A549 (cell line): Measurements from ENCODE around the gene HECTD4. TPM values are rescaled to one million over a fixed set of nuclear protein-coding genes. Genes with fewer than 3 reads are reported as not detected.

Experiments used
- ATAC-seq, 2 experiments: fragments of 200-7000 bp in 1 of 2; fragments of >200 bp in 1 of 2; cut with Nextera tagmentation in 1 of 2; cut with Tn5 transposase in 1 of 2; 3 replicates each; pipeline versions ENCODE4 v1.8.0 to v1.9.1; 2018 to 2020; ENCODE audit warnings: mild to moderate bottlenecking in 1 of 2, moderate library complexity in 1 of 2
- CTCF ChIA-PET: fragments of 300-600 bp; sonication (Branson Sonifier 250); formaldehyde crosslinking; extraction: SDS; loops from one replicate; lab custom pipeline; 2021; ENCODE audit warnings: antibody characterized with exemption, inconsistent platforms; lab: Yijun Ruan, JAX
- POLR2A ChIA-PET: fragments of 350-600 bp; formaldehyde crosslinking; extraction: SDS; loops from one replicate; lab custom pipeline; 2021; ENCODE audit warnings: antibody characterized with exemption, inconsistent platforms; lab: Yijun Ruan, JAX
- DNase-seq, 2 experiments: peaks; one replicate each; pipeline versions ENCODE4 v3.0.0 to v3.0.0-alpha.2; 2011 to 2016; ENCODE audit warnings: low read depth in 1 of 2, low spot score in 1 of 2
- FAIRE-seq: peaks from 2 replicates; lab custom pipeline; 2011; peaks lifted over from hg19 to GRCh38; lab: Jason Lieb, UNC
- H3K27ac ChIP-seq, 2 experiments: fragments of >200 bp; sonication (Bioruptor Twin); formaldehyde crosslinking; 3 replicates each; pipeline ENCODE4 v1.5.1; 2016 to 2017
- H3K4me1 ChIP-seq: fragments of >200 bp; sonication (Bioruptor Twin); formaldehyde crosslinking; 3 replicates; pipeline ENCODE4 v1.6.1; 2016
- H3K4me2 ChIP-seq: fragments of >200 bp; sonication (Bioruptor Twin); formaldehyde crosslinking; 3 replicates; pipeline ENCODE4 v1.6.1; 2016
- H3K4me3 ChIP-seq: fragments of >200 bp; sonication (Bioruptor Twin); formaldehyde crosslinking; 3 replicates; pipeline ENCODE4 v1.5.1; 2016
- H3K9me3 ChIP-seq: fragments of >200 bp; sonication (Bioruptor Twin); formaldehyde crosslinking; 3 replicates; pipeline ENCODE4 v1.6.1; 2016
- CBX8 ChIP-seq: fragments of 200-600 bp; sonication (generic); IDR thresholded peaks from 2 replicates; pipeline ENCODE4 v1.6.1; 2016
- CHD2 ChIP-seq: fragments of 150-350 bp; IDR thresholded peaks from 2 replicates; pipeline ENCODE4 v1.6.1; 2014; ENCODE audit warnings: low read length; ENCODE audit not compliant: partially characterized antibody
- EHF ChIP-seq: fragments of 250-450 bp; sonication (Bioruptor Pico); IDR thresholded peaks from 2 replicates; pipeline ENCODE4 v1.5.0; 2020; ENCODE audit warnings: mild to moderate bottlenecking
- FOXS1 ChIP-seq: fragments of 250-450 bp; sonication (Bioruptor Pico); IDR thresholded peaks from 2 replicates; pipeline ENCODE4 v1.5.0; 2020; ENCODE audit warnings: mild to moderate bottlenecking, moderate library complexity
- HDAC2 ChIP-seq: fragments of 200-600 bp; sonication (generic); IDR thresholded peaks from 2 replicates; pipeline ENCODE4 v1.6.1; 2016
- HEYL ChIP-seq: fragments of 250-450 bp; sonication (Bioruptor Pico); IDR thresholded peaks from 2 replicates; pipeline ENCODE4 v1.8.0; 2021; ENCODE audit warnings: mild to moderate bottlenecking, moderate library complexity
- HOXA7 ChIP-seq: fragments of 250-450 bp; sonication (Bioruptor Pico); IDR thresholded peaks from 2 replicates; pipeline ENCODE4 v1.5.0; 2020; ENCODE audit warnings: mild to moderate bottlenecking, moderate library complexity
- HOXB5 ChIP-seq: fragments of 250-450 bp; sonication (Bioruptor Pico); IDR thresholded peaks from 2 replicates; pipeline ENCODE4 v1.5.0; 2020; ENCODE audit warnings: mild to moderate bottlenecking, moderate library complexity
- JUNB ChIP-seq: fragments of >200 bp; sonication (Bioruptor Twin); formaldehyde crosslinking; IDR thresholded peaks from 2 replicates; pipeline ENCODE4 v1.6.1; 2016
- MAFK ChIP-seq: fragments of 450-650 bp; IDR thresholded peaks from 2 replicates; pipeline ENCODE4 v1.6.1; 2014; ENCODE audit not compliant: partially characterized antibody
- MAZ ChIP-seq: fragments of 150-350 bp; IDR thresholded peaks from 2 replicates; pipeline ENCODE4 v1.6.1; 2014; ENCODE audit warnings: antibody characterized with exemption, low read depth, low read length, borderline replicate concordance
- NPAS2 ChIP-seq: fragments of 250-450 bp; sonication (Bioruptor Pico); IDR thresholded peaks from 2 replicates; pipeline ENCODE4 v1.8.0; 2022; ENCODE audit warnings: mild to moderate bottlenecking, moderate library complexity, borderline replicate concordance
- PHF8 ChIP-seq: fragments of 200-600 bp; sonication (generic); IDR thresholded peaks from 2 replicates; pipeline ENCODE4 v1.6.1; 2016; ENCODE audit warnings: low read depth, mild to moderate bottlenecking, antibody characterized with exemption, moderate library complexity, borderline replicate concordance
- RAD21 ChIP-seq, 2 experiments: fragments of >200 bp in 1 of 2; sonication (Bioruptor Twin) in 1 of 2; formaldehyde crosslinking in 1 of 2; IDR thresholded peaks in 1 of 2; conservative IDR thresholded peaks in 1 of 2; 2 replicates in 1 of 2; 3 replicates in 1 of 2; pipeline ENCODE4 v1.6.1; 2012 to 2018; ENCODE audit warnings: inconsistent platforms in 1 of 2
- RARB ChIP-seq: fragments of 250-450 bp; sonication (Bioruptor Pico); IDR thresholded peaks from 2 replicates; pipeline ENCODE4 v1.8.0; 2021; ENCODE audit warnings: mild to moderate bottlenecking, moderate library complexity
- RCOR1 ChIP-seq: fragments of 150-350 bp; IDR thresholded peaks from 2 replicates; pipeline ENCODE4 v1.6.1; 2014; ENCODE audit warnings: antibody characterized with exemption, low read length, low read depth
- SMC3 ChIP-seq: fragments of >200 bp; sonication (Bioruptor Twin); formaldehyde crosslinking; IDR thresholded peaks from 3 replicates; pipeline ENCODE4 v1.6.1; 2018; ENCODE audit warnings: inconsistent platforms
- TP53 ChIP-seq: fragments of 250-450 bp; sonication (Bioruptor Pico); IDR thresholded peaks from 2 replicates; pipeline ENCODE4 v1.5.0; 2021; ENCODE audit warnings: mild to moderate bottlenecking, moderate library complexity
- ZNF302 ChIP-seq: fragments of 250-450 bp; sonication (Bioruptor Pico); IDR thresholded peaks from 2 replicates; pipeline ENCODE4 v1.9.0; 2021; ENCODE audit warnings: inconsistent platforms, mild to moderate bottlenecking, moderate library complexity
- WGBS: methylation state at CpG from one replicate; pipeline ENCODE4 v1.1.6; 2017; ENCODE audit errors: missing lambda C conversion rate; 5-methylcytosine and 5-hydroxymethylcytosine counted together
- polyA plus RNA-seq, 4 experiments: library from polyadenylated mRNA; depleted of rRNA in 3 of 4; stranded (reverse); fragments of >200 nt; fragmentation: RNase III in 1 of 4; extraction: RNeasy Plus Mini Kit Qiagen cat#74134 plus additional on column Dnase treatment in 1 of 4; gene quantifications; 2 replicates in 3 of 4; 3 replicates in 1 of 4; pipeline ENCODE4 v1.2.3, GENCODE V29; 2011 to 2017
- TF ChIP-seq, protein P1 (sequence below): fragments of >200 bp; sonication (Bioruptor Twin); formaldehyde crosslinking; IDR thresholded peaks from 2 replicates; pipeline ENCODE4 v1.6.1; 2016
- TF ChIP-seq, protein P2 (sequence below): fragments of >200 bp; sonication (Bioruptor Twin); formaldehyde crosslinking; IDR thresholded peaks from 3 replicates; pipeline ENCODE4 v1.5.1; 2016
- TF ChIP-seq, protein P3 (sequence below): IDR thresholded peaks from 2 replicates; pipeline ENCODE4 v1.6.1; 2012; ENCODE audit warnings: low read depth, borderline replicate concordance
- TF ChIP-seq, protein P4 (sequence below): fragments of >200 bp; sonication (Bioruptor Twin); formaldehyde crosslinking; IDR thresholded peaks from 3 replicates; pipeline ENCODE4 v1.6.1; 2016
- TF ChIP-seq, protein P5 (sequence below): fragments of 200-600 bp; sonication (generic); IDR thresholded peaks from 2 replicates; pipeline ENCODE4 v1.6.1; 2016; ENCODE audit warnings: antibody characterized with exemption, mild to moderate bottlenecking, moderate library complexity

HECTD4 gene
- polyA plus RNA-seq, 2 of the 4 experiments (the other 2 are of a cell fraction), result 9.9 to 14.7 TPM

DNA sequence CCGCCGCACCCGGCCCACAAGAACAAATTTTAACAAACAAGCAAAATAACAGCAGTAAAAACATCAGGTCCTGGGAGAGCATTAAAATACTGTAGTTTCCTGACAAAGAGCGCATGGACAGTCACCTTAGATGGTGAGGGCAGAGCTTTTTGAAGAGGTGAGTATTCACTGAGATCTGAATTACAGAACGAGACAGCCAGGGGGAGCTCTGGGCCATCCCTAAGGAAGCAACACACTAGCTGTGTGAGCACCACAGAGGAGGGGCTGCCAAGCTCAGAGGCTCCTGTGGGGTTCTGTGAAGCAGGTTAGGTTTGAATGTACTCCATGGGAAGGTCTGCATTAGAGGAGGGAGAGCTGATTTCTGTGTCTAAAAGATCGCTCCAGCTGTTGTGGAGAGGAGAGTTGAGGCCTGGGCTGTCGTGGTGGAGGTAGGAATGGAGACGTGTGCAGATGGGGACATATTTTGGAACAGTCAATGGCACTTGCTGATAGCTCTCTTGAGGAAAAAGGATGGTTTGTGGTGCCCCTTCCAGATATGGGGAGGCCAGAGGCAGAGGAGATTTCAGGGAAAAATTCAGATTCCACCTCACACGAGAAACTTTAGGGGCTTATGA, 184.0 kb downstream of the HECTD4 start:
- H3K4me2 ChIP-seq, result no peak overlapping the region
- no peaks in the 10 kb centered on the region for H3K4me1 ChIP-seq
- H3K27ac ChIP-seq, result no peak overlapping the region
- TF ChIP-seq CHD2 (no peak), SMC3 (peak; percentile 64), MAFK (no peak), RAD21 (conservative IDR thresholded peaks at IDR 0.05 in 1 of 2, IDR thresholded peaks at IDR 0.05 in 1 of 2) (peak; percentile 60 to 77)
- TF ChIP-seq, protein P1, sequence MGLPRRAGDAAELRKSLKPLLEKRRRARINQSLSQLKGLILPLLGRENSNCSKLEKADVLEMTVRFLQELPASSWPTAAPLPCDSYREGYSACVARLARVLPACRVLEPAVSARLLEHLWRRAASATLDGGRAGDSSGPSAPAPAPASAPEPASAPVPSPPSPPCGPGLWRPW, result no peak
- TF ChIP-seq, protein P2, sequence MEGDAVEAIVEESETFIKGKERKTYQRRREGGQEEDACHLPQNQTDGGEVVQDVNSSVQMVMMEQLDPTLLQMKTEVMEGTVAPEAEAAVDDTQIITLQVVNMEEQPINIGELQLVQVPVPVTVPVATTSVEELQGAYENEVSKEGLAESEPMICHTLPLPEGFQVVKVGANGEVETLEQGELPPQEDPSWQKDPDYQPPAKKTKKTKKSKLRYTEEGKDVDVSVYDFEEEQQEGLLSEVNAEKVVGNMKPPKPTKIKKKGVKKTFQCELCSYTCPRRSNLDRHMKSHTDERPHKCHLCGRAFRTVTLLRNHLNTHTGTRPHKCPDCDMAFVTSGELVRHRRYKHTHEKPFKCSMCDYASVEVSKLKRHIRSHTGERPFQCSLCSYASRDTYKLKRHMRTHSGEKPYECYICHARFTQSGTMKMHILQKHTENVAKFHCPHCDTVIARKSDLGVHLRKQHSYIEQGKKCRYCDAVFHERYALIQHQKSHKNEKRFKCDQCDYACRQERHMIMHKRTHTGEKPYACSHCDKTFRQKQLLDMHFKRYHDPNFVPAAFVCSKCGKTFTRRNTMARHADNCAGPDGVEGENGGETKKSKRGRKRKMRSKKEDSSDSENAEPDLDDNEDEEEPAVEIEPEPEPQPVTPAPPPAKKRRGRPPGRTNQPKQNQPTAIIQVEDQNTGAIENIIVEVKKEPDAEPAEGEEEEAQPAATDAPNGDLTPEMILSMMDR, result peak; percentile 71
- no peaks in the 10 kb centered on the region for H3K9me3 ChIP-seq
- peak; percentile 75 to 81 for DNase-seq
- peak; percentile 49 for FAIRE-seq
- POLR2A ChIA-PET, result interaction anchor here (0.5 to 1.0 kb wide), 3 partner anchors 12 to 189 kb away, joined by 3 to 4 read pairs (median 3); no protein-coding TSS in a partner anchor
- peak; percentile 97 to 98 for ATAC-seq
- no peak overlapping the region for H3K4me3 ChIP-seq
- 79% methylated on average over 9 of the region's 9 CpGs for WGBS
- CTCF ChIA-PET, result interaction anchor here (0.6 to 6.0 kb wide), 36 partner anchors 9 to 254 kb away, joined by 3 to 80 read pairs (median 4); partner anchors contain the start of genes ERP29 and TMEM116

DNA sequence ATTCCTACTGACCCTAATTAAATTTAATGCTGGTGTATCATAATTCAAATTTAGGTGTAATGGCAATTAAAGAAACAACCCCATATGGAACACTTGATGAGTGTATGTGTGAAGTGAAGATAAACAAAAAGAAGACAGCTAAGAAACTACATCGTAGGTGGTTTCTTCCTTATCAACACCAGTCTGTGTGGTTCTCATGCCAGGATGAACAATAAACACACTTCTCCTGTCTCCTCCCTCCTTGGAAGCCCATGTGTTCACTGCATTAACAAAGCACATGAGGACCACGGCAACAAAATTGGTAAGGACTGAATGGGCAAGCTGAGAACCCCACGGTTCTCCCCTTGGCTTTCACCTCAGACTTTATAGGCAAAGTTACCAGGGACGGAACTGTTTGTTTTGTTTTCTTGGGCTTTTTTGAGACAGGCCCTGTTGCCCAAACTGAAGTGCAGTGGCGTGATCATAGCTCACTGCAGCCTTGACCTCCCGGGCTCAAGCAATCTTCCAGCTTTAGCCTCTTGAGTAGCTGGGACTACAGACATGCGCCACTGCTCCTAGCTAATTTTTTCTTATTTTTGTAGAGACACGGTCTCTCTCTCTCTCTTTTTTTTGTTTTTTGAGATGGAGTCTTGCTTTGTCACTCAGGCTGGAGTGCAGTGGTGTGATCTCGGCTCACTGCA, 185.9 kb downstream of the HECTD4 start:
- FAIRE-seq (no peak), DNase-seq (no peak), ATAC-seq (no peak)
- Histone ChIP-seq H3K4me2 (no peak overlapping the region), H3K4me1 (no peaks in the 10 kb centered on the region), H3K4me3 (no peak overlapping the region), H3K9me3 (no peaks in the 10 kb centered on the region), H3K27ac (no peak overlapping the region)
- no peak for TF ChIP-seq JUNB
- TF ChIP-seq, protein P3, sequence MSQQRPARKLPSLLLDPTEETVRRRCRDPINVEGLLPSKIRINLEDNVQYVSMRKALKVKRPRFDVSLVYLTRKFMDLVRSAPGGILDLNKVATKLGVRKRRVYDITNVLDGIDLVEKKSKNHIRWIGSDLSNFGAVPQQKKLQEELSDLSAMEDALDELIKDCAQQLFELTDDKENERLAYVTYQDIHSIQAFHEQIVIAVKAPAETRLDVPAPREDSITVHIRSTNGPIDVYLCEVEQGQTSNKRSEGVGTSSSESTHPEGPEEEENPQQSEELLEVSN, result no peak
- TF ChIP-seq NPAS2 (CRISPR knock-in tag), result no peak
- TF ChIP-seq MAZ, result no peak
- TF ChIP-seq TP53, result no peak
- TF ChIP-seq CBX8, result no peak
- no peak for TF ChIP-seq RCOR1
- no peak for TF ChIP-seq SMC3
- TF ChIP-seq ZNF302 (CRISPR knock-in tag), result no peak
- no peak for TF ChIP-seq HOXA7 (CRISPR knock-in tag)
- no peak for TF ChIP-seq PHF8
- TF ChIP-seq HDAC2, result no peak
- TF ChIP-seq HOXB5, result no peak
- TF ChIP-seq HEYL (CRISPR knock-in tag), result no peak
- TF ChIP-seq FOXS1 (CRISPR knock-in tag), result no peak
- no peak for TF ChIP-seq RAD21 (conservative IDR thresholded peaks at IDR 0.05 in 1 of 2, IDR thresholded peaks at IDR 0.05 in 1 of 2)
- no peak for TF ChIP-seq RARB (CRISPR knock-in tag)
- TF ChIP-seq EHF (CRISPR knock-in tag), result no peak
- TF ChIP-seq, protein P4, sequence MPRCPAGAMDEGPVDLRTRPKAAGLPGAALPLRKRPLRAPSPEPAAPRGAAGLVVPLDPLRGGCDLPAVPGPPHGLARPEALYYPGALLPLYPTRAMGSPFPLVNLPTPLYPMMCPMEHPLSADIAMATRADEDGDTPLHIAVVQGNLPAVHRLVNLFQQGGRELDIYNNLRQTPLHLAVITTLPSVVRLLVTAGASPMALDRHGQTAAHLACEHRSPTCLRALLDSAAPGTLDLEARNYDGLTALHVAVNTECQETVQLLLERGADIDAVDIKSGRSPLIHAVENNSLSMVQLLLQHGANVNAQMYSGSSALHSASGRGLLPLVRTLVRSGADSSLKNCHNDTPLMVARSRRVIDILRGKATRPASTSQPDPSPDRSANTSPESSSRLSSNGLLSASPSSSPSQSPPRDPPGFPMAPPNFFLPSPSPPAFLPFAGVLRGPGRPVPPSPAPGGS, result no peak
- TF ChIP-seq, protein P5, sequence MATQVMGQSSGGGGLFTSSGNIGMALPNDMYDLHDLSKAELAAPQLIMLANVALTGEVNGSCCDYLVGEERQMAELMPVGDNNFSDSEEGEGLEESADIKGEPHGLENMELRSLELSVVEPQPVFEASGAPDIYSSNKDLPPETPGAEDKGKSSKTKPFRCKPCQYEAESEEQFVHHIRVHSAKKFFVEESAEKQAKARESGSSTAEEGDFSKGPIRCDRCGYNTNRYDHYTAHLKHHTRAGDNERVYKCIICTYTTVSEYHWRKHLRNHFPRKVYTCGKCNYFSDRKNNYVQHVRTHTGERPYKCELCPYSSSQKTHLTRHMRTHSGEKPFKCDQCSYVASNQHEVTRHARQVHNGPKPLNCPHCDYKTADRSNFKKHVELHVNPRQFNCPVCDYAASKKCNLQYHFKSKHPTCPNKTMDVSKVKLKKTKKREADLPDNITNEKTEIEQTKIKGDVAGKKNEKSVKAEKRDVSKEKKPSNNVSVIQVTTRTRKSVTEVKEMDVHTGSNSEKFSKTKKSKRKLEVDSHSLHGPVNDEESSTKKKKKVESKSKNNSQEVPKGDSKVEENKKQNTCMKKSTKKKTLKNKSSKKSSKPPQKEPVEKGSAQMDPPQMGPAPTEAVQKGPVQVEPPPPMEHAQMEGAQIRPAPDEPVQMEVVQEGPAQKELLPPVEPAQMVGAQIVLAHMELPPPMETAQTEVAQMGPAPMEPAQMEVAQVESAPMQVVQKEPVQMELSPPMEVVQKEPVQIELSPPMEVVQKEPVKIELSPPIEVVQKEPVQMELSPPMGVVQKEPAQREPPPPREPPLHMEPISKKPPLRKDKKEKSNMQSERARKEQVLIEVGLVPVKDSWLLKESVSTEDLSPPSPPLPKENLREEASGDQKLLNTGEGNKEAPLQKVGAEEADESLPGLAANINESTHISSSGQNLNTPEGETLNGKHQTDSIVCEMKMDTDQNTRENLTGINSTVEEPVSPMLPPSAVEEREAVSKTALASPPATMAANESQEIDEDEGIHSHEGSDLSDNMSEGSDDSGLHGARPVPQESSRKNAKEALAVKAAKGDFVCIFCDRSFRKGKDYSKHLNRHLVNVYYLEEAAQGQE, result no peak
- CTCF ChIA-PET, result interaction anchor here (1.7 to 6.0 kb wide), 6 partner anchors 8 to 191 kb away, joined by 3 to 80 read pairs (median 13); no protein-coding TSS in a partner anchor
- POLR2A ChIA-PET, result no interaction called here
- WGBS, result 90% methylated on average over 9 of the region's 9 CpGs
